Pancreas (tissue), 10 donors: ENCODE results near the gene IFI30. TPM values are rescaled to one million over a fixed set of nuclear protein-coding genes. Genes with fewer than 3 reads are reported as not detected.

ENCODE experiments used
- ATAC-seq, 4 donors: fragments of 200-7000 bp; cut with Tn5 transposase; one replicate each; pipeline versions ENCODE4 v1.8.0 to v1.9.1; 2020; ENCODE audit warnings: mild to moderate bottlenecking in 4 of 4, moderate library complexity in 4 of 4
- DNase-seq, 6 donors: peaks; one replicate each; pipeline ENCODE4 v3.0.0-alpha.2; 2020
- FAIRE-seq: peaks from 2 replicates; lab custom pipeline; 2012; peaks lifted over from hg19 to GRCh38; lab: Jason Lieb, UNC
- H3K27ac ChIP-seq, 4 donors: fragments of 200-600 bp; sonication (generic); 1 replicate in 3 of 4; 2 replicates in 1 of 4; pipeline versions ENCODE4 v1.5.0 to v1.8.0; 2020
- H3K27me3 ChIP-seq, 4 donors: fragments of 200-600 bp; one replicate each; pipeline ENCODE4 v1.8.0; 2021
- H3K36me3 ChIP-seq, 3 donors: fragments of 200-600 bp; sonication (generic) in 1 of 3; one replicate each; pipeline versions ENCODE4 v1.5.0 to v1.8.0; 2020 to 2021
- H3K4me1 ChIP-seq, 3 donors: fragments of 200-600 bp; one replicate each; pipeline ENCODE4 v1.8.0; 2021
- H3K4me3 ChIP-seq, 4 donors: fragments of 200-600 bp; sonication (generic) in 2 of 4; one replicate each; pipeline versions ENCODE4 v1.5.0 to v1.8.0; 2020 to 2021
- H3K9me3 ChIP-seq, 4 donors: fragments of 200-600 bp; one replicate each; pipeline ENCODE4 v1.8.0; 2021
- CTCF ChIP-seq, 4 donors: fragments of 200-600 bp; sonication (generic) in 3 of 4; IDR thresholded peaks; one replicate each; pipeline versions ENCODE4 v1.5.0 to v1.8.0; 2021; ENCODE audit warnings: antibody characterized with exemption in 4 of 4
- whole genome bisulfite sequencing, 2 donors: extraction: QIAGEN DNeasy Blood & Tissue Kit; methylation state at CpG; one replicate each; pipeline ENCODE4 v1.1.7; 2013; 5-methylcytosine and 5-hydroxymethylcytosine counted together
- intact Hi-C, 3 donors: fragments of 100-400 bp; cut with DNase I; formaldehyde crosslinking; loops; one replicate each; pipeline versions ENCODE4 v1.11.1 to v1.14.2; 2022
- polyA plus RNA-seq, 2 donors: library from polyadenylated mRNA; stranded (reverse); fragments of 200-250 nt; gene quantifications; one replicate each; pipeline ENCODE4 v1.2.3, GENCODE V29; 2013
- total RNA-seq, 6 donors: library from RNA; stranded (reverse); fragmentation: NEBNext Ultra II Directional in 4 of 6; extraction: Animal tissue kit (Norgen Biotek cat#: 25700) in 4 of 6; gene quantifications; one replicate each; pipeline versions ENCODE4 v1.2.1 to v1.2.4, GENCODE V29; 2021 to 2023
- donor health status: healthy with polysubstance abuse.
- donor health status: DM: no; HTN: no; CAD: no; lungs with moderate emphysema.
- donor health status: DM: no; HTN: no; CAD: no.
- donor health status: control.
- donor health status: control.
- donor health status: Bipolar disorder and iron deficiency.
- donor health status: DM: yes; HTN: yes; CAD: no.
- donor health status: DM: no; HTN: no; CAD: no.
- donor health status: DM: no; HTN: no; CAD: no.
- donor health status: DM: yes; HTN: yes; CAD: no.

IFI30 gene
- total and polyA plus RNA-seq, 8 donors: 12.2 to 108 (median 21.8) TPM

- Histone ChIP-seq H3K36me3 (no peaks in the 10 kb centered on the region), H3K4me1 (peaks cover 0 to 3% (median 0%) of the 10 kb centered on the region in 3 donors), H3K27ac (no peak overlapping the region), H3K4me3 (peak overlapping the region; percentile 30 to 59 (median 49)), H3K9me3 (no peaks in the 10 kb centered on the region), H3K27me3 (no peaks in the 10 kb centered on the region)
- no peak for ATAC-seq
- FAIRE-seq: no peak
- intact Hi-C loops: no loop called here
- DNase-seq: peak in 4 of 6 donors; percentile 45 to 82 (median 64)
- TF ChIP-seq CTCF (IDR thresholded peaks at IDR 0.05): no peak
- whole genome bisulfite sequencing, 2 donors: 6 to 7% methylated on average over 32 of the region's 32 CpGs
Observed at GRCh38 chr19:18202778-18203407, 29.3 kb downstream of the IFI30 start.

DNA sequence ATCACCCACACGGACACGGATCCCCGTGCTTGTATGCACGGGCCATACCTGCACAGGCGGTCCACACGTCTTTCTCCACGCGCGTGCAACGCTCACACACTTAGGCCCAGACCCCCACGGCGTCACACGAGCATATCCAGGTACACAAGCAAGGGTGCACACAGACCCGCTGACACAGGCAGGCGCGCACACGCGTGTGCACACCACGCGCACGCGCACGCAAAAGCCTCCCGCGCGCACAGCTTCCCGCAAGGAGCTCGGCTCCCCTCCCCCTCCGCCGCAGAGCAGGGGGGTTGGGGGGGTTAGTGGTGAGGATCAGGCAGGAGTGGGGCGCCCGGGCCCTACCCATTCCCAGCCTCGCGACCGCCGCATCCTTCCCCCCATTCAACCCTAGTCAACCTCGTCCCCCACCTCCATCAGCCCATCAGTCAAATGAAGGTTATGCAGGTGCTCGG, 29.8 kb downstream of the IFI30 start:
- FAIRE-seq (no peak), DNase-seq (peak in 3 of 6 donors; percentile 55 to 86 (median 68)), ATAC-seq (peak; percentile 3 to 14 (median 4))
- TF ChIP-seq CTCF (IDR thresholded peaks at IDR 0.05): no peak
- Histone ChIP-seq H3K36me3 (no peaks in the 10 kb centered on the region), H3K4me1 (peaks cover 0 to 3% (median 0%) of the 10 kb centered on the region in 3 donors), H3K9me3 (no peaks in the 10 kb centered on the region), H3K4me3 (peak overlapping the region; percentile 30 to 59 (median 49)), H3K27me3 (no peaks in the 10 kb centered on the region), H3K27ac (peak overlapping the region in 1 of 4 donors; percentile 45)
- intact Hi-C loops: no loop called here
- 1% methylated on average over 31 to 37 of the region's 38 CpGs for WGBS, 2 donors

- H3K9me3 ChIP-seq: no peaks in the 10 kb centered on the region
- ATAC-seq: peak; percentile 90 to 95 (median 94)
- H3K27ac ChIP-seq: peak within 1 kb of the TSS; percentile 60 to 89 (median 87)
- H3K27me3 ChIP-seq: no peaks in the 10 kb centered on the region
- no peaks in the 10 kb centered on the region for H3K36me3 ChIP-seq
- peaks cover 0 to 3% (median 0%) of the 10 kb centered on the region in 3 donors for H3K4me1 ChIP-seq
- intact Hi-C loops: no loop called here
- peak within 1 kb of the TSS; percentile 44 to 59 (median 52) for H3K4me3 ChIP-seq
- DNase-seq: peak; percentile 99 to 100 (median 100)
- peak; percentile 93 for FAIRE-seq
- WGBS, 2 donors: 0 to 1% methylated on average over 50 of the region's 50 CpGs
- TF ChIP-seq CTCF (IDR thresholded peaks at IDR 0.05): no peak
Observed at GRCh38 chr19:18203863-18204393, 30.3 kb downstream of the IFI30 start, which contains the start of gene RAB3A. RAB3A (minus strand) TSS chr19:18204042; CDS start chr19:18202740, 1,302 bp downstream.

DNA sequence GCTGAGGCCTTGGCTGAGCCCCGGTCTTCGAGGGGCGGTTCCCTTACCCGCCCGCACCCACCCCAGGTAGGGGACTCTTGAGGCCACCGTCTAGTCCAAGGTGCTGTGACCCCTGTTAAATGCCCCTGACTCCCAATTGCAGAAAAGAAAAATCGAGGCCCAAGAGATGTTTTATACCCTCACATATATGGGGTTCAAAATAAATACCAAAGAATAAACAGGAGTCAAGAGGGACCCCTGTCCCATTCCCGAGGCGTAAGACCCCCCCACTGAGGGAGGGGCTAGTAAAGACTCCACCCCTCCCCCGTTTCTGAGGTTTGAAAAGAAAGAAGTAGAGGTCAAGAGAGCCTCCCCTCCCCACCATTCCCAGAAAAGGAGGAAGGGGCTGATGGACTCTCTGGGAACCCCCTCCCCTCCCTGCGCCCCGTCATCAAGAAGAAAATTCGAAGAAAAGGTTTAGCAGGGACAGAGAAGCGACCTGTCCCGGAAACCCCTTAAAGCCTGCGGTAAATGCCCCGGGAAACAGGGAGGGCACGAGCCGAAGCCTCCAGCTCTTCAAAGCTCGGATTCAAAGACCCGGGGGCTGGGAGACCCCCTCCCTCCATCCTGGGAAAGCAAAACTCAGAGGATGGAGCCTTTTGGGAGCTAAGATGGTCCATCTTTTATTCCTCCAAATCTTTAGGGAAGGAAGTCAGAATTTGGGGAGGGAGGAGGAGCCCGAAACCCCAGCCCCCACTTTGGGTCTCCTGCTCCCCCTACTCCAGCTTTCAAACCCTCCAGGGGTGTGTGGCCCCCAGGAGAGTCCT, 31.0 kb downstream of the IFI30 start:
- no peaks in the 10 kb centered on the region for H3K36me3 ChIP-seq
- 0 to 1% methylated on average over 22 of the region's 22 CpGs for WGBS, 2 donors
- peak in 3 of 6 donors; percentile 71 to 74 (median 74) for DNase-seq
- H3K27ac ChIP-seq: peak overlapping the region; percentile 60 to 89 (median 87)
- intact Hi-C loops: no loop called here
- no peak for FAIRE-seq
- H3K4me1 ChIP-seq: peaks cover 0 to 3% (median 0%) of the 10 kb centered on the region in 3 donors
- H3K9me3 ChIP-seq: no peaks in the 10 kb centered on the region
- TF ChIP-seq CTCF (IDR thresholded peaks at IDR 0.05): no peak
- no peaks in the 10 kb centered on the region for H3K27me3 ChIP-seq
- ATAC-seq: peak; percentile 12 to 49 (median 38)
- H3K4me3 ChIP-seq: peak overlapping the region; percentile 16 to 51 (median 45)
